Panc1 (cell line): ENCODE measurements around the gene PLD1. TPM values are rescaled to one million over a fixed set of nuclear protein-coding genes. Genes with fewer than 3 reads are reported as not detected.

Experiments
- ATAC-seq: fragments of 200-7000 bp; cut with Tn5 transposase; 2 replicates; pipeline ENCODE4 v1.9.1; 2020; ENCODE audit warnings: mild to moderate bottlenecking, moderate library complexity
- BruUV-seq: library from RNA; stranded (reverse); fragments of 400-500 nt; replicated peaks from 2 replicates; lab custom pipeline; 2021; lab: Mats Ljungman, UMichigan
- CTCF ChIA-PET: fragments of 300-600 bp; sonication (Branson Sonifier 250); formaldehyde crosslinking; loops from one replicate; lab custom pipeline; 2022; ENCODE audit warnings: antibody characterized with exemption; lab: Charles Lee
- POLR2A ChIA-PET: fragments of 300-600 bp; sonication (Branson Sonifier 250); formaldehyde crosslinking; loops from one replicate; lab custom pipeline; 2022; ENCODE audit warnings: antibody characterized with exemption; lab: Charles Lee
- DNase-seq: peaks from one replicate; pipeline ENCODE4 v3.0.0-alpha.2; 2010; ENCODE audit warnings: low read depth, low spot score
- H3K27ac ChIP-seq: 2 replicates; pipeline ENCODE4 v1.5.1; 2011; ENCODE audit warnings: mild to moderate bottlenecking, low read length, inconsistent platforms
- H3K27me3 ChIP-seq: fragments of 200-500 bp; sonication (Bioruptor generic); 2 replicates; pipeline ENCODE4 v1.6.0; 2014; ENCODE audit warnings: low read length, inconsistent platforms; ENCODE audit not compliant: control insufficient read depth, insufficient read depth
- H3K36me3 ChIP-seq: fragments of 200-500 bp; sonication (Bioruptor generic); 2 replicates; pipeline ENCODE4 v1.5.1; 2014; ENCODE audit warnings: inconsistent platforms, mild to moderate bottlenecking, low read length, moderate library complexity; ENCODE audit not compliant: control insufficient read depth, insufficient read depth
- H3K4me1 ChIP-seq: 2 replicates; pipeline ENCODE4 v1.5.1; 2011; ENCODE audit warnings: inconsistent platforms, mild to moderate bottlenecking, low read length, moderate library complexity; ENCODE audit not compliant: control insufficient read depth, insufficient read depth
- H3K4me3 ChIP-seq, 2 experiments: 2 replicates each; pipeline ENCODE4 v1.5.1; 2011 to 2012; ENCODE audit warnings: low read depth in 2 of 2, low read length in 2 of 2, mild to moderate bottlenecking in 2 of 2, inconsistent platforms in 1 of 2, moderate library complexity in 1 of 2
- H3K9me3 ChIP-seq: fragments of 200-500 bp; sonication (Bioruptor generic); 2 replicates; pipeline ENCODE4 v1.5.1; 2014; ENCODE audit warnings: low read depth, mild to moderate bottlenecking, inconsistent platforms, low read length, moderate library complexity; ENCODE audit not compliant: control insufficient read depth, insufficient read depth
- POLR2AphosphoS5 ChIP-seq: IDR thresholded peaks from 2 replicates; pipeline ENCODE4 v1.6.1; 2012; ENCODE audit warnings: mild to moderate bottlenecking, low read depth, low read length, moderate library complexity
- REST ChIP-seq, 2 experiments: IDR thresholded peaks; 2 replicates each; pipeline ENCODE4 v1.6.1; 2011 to 2012; ENCODE audit warnings: low read depth in 2 of 2, control low read depth in 1 of 2, low read length in 1 of 2, mild to moderate bottlenecking in 1 of 2, moderate library complexity in 1 of 2; ENCODE audit not compliant: insufficient read depth in 1 of 2
- SIN3A ChIP-seq: IDR thresholded peaks from 2 replicates; pipeline ENCODE4 v1.6.1; 2012; ENCODE audit warnings: low read depth, mild to moderate bottlenecking, low read length, moderate library complexity, borderline replicate concordance; ENCODE audit not compliant: insufficient read depth
- TCF7L2 ChIP-seq: IDR thresholded peaks from 2 replicates; pipeline ENCODE4 v1.6.1; 2011; ENCODE audit warnings: mild to moderate bottlenecking, low read depth, low read length, inconsistent platforms
- in situ Hi-C: cut with HindIII; loops from 2 replicates; pipeline ENCODE4 v1.10.0; 2016; ENCODE audit warnings: low sequenced_read_pairs, low pct_unique_long_range_greater_than_20kb
- intact Hi-C: fragments of 100-400 bp; cut with micrococcal nuclease; formaldehyde crosslinking; loops from one replicate; pipeline ENCODE4 v1.10.0; 2022; ENCODE audit not compliant: unreplicated experiment
- total RNA-seq: library from RNA; stranded (reverse); gene quantifications from one replicate; pipeline ENCODE4 v1.2.1, GENCODE V29; 2021; ENCODE audit not compliant: unreplicated experiment
- TF ChIP-seq, protein P1 (sequence below): fragments of 450-650 bp; IDR thresholded peaks from 2 replicates; pipeline ENCODE4 v1.5.1; 2017; ENCODE audit warnings: mild to moderate bottlenecking

PLD1 gene
- total RNA-seq, 1 experiment from 2014 or later = 20.6 TPM

GRCh38 chr3:171775943-171776342, 34.3 kb downstream of the PLD1 start:
- Histone ChIP-seq H3K27ac (peak overlapping the region; percentile 15; the same call in 1 of the 2 replicates), H3K4me1 (peaks cover 40% of the 10 kb centered on the region), H3K4me3 (no peak overlapping the region), H3K9me3 (no peaks in the 10 kb centered on the region), H3K27me3 (no peaks in the 10 kb centered on the region), H3K36me3 (no peaks in the 10 kb centered on the region)
- TF ChIP-seq SIN3A = no peak
- no peak for TF ChIP-seq TCF7L2
- no peak for TF ChIP-seq POLR2AphosphoS5
- TF ChIP-seq REST (IDR thresholded peaks at IDR 0.05; ENCODE audit: insufficient read depth in 1 of 2, low read depth in 2 of 2, low read length in 1 of 2) = no peak
- TF ChIP-seq, protein P1, sequence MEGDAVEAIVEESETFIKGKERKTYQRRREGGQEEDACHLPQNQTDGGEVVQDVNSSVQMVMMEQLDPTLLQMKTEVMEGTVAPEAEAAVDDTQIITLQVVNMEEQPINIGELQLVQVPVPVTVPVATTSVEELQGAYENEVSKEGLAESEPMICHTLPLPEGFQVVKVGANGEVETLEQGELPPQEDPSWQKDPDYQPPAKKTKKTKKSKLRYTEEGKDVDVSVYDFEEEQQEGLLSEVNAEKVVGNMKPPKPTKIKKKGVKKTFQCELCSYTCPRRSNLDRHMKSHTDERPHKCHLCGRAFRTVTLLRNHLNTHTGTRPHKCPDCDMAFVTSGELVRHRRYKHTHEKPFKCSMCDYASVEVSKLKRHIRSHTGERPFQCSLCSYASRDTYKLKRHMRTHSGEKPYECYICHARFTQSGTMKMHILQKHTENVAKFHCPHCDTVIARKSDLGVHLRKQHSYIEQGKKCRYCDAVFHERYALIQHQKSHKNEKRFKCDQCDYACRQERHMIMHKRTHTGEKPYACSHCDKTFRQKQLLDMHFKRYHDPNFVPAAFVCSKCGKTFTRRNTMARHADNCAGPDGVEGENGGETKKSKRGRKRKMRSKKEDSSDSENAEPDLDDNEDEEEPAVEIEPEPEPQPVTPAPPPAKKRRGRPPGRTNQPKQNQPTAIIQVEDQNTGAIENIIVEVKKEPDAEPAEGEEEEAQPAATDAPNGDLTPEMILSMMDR = no peak
- intact Hi-C loops (no loop called here), in situ Hi-C loops (no loop called here)
- ChIA-PET CTCF (no interaction called here), POLR2A (no interaction called here)
- ATAC-seq = no peak
- BruUV-seq = no TSS peak
- DNase-seq = no peak

DNA sequence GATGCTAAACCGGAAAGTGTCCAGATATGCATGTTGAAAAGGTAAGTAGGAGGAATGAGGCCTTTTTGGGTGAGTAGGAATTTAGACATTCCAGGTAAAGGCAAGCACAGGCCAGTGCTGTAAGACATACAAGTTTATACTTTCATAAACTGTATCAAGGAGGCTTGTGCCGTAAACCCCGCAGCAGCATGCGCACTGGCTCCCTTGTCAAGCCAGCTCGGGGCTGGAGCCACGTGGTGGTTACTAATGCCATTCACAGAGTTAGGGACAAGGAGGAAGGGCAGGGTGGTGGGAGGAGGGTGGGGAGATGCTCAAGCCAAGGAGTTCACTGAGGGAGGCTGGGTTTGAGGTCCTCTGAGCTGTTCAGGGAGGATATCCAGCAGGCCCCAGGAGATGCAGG, 35.8 kb downstream of the PLD1 start:
- Histone ChIP-seq H3K9me3 (no peaks in the 10 kb centered on the region), H3K36me3 (no peaks in the 10 kb centered on the region), H3K4me3 (no peak overlapping the region), H3K27ac (0 out of 2 replicates have a peak overlapping the region, but pooled peaks have one; percentile 45), H3K27me3 (no peaks in the 10 kb centered on the region), H3K4me1 (peaks cover 39% of the 10 kb centered on the region)
- BruUV-seq = no TSS peak
- DNase-seq (no peak), ATAC-seq (peak; percentile 47)
- intact Hi-C loops = loop anchor here (5.0 kb wide), 1 partner anchor 58 kb away; no protein-coding TSS in a partner anchor
- TF ChIP-seq POLR2AphosphoS5 (no peak), SIN3A (no peak)
- TF ChIP-seq, protein P1 = no peak
- in situ Hi-C loops = no loop called here
- ChIA-PET CTCF (no interaction called here), POLR2A (no interaction called here)
